GM12864 (cell line): ENCODE results near the gene RPGRIP1L.

Experiments
- DNase-seq: peaks from one replicate; pipeline ENCODE4 v3.0.0-alpha.2; 2011; ENCODE audit warnings: low read depth
- H3K4me3 ChIP-seq: 2 replicates; pipeline ENCODE4 v1.5.1; 2011; ENCODE audit warnings: mild to moderate bottlenecking, low read depth, low read length, control low read depth
- CTCF ChIP-seq: IDR thresholded peaks from 2 replicates; pipeline ENCODE4 v1.5.1; 2011; ENCODE audit warnings: low read depth, mild to moderate bottlenecking, moderate library complexity, low read length, control low read depth, inconsistent platforms; ENCODE audit errors: missing control alignments

Gene RPGRIP1L

GRCh38 chr16:53680756-53681155, 22.9 kb downstream of the RPGRIP1L start:
- no peak for TF ChIP-seq CTCF
- DNase-seq = no peak

DNA sequence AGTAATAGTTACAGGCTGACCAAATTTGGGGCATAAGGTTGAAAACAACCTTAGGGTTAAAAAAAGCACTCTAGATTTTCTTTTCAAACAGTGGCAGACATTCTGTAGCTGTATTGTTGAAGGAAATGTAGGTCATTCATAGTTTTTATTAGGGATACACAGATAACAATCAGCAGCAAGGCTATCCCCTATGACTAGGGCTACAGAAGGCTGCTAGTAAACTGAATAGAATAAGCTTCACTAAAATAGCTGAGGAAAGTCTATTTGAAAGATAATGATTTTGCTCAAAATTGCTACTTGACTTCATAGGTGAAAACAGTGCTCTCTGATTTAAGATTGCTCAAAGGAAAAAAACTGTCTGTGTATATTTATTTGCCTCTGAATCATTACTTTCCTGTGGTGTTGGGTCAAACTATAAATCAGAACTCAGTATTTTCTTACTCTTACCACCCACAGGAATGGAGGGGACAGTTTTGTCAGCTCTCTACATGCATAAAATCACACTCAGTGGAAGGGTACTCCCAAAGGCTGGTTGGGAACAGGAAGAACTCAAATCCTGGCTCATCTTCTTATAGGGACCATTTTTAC, 24.8 kb downstream of the RPGRIP1L start:
- no peak for DNase-seq
- H3K4me3 ChIP-seq = no peak overlapping the region
- no peak for TF ChIP-seq CTCF

More at GRCh38 chr16:53680756-53681155, 22.9 kb downstream of the RPGRIP1L start:
- H3K4me3 ChIP-seq = no peak overlapping the region

GRCh38 chr16:53678155-53678554, 25.5 kb downstream of the RPGRIP1L start:
- DNase-seq = no peak
- no peak overlapping the region for H3K4me3 ChIP-seq
- no peak for TF ChIP-seq CTCF

DNA sequence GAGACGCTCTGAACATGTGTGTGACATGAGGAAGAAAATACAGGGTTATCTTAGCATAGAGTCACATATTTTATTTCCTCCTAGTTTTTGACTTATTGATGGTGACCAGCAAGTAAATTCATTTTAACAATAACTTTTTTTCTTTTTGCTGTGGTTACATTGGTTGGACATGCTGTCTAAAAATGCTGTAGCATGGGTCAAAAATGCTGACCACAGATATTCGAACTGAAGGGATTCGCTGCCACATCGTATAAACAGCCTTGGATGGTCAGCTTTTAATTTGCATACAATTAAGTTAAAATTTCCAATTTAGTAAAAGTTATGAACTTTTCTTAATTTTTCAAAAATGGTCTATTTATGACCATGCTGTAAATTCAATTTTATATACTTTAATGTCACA, 30.5 kb downstream of the RPGRIP1L start:
- DNase-seq = no peak
- no peak overlapping the region for H3K4me3 ChIP-seq
- TF ChIP-seq CTCF = no peak

DNA sequence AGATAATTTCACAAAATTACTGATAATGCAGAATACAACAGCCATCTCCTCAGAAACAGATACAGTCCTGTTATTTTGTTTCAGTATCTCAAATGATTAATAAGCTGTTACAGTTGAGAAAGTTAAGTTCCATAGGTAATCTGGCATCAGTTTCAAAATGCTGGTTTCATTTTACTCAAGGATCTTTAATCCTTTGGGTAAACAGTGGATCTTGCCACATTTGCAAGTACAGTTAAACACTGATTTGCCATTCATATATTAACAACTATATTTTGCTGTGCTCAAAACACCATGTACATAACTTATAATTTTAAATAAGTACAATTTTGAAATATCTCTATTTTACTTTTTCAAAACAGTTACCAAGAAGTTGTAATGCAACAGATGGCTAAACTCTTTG, 31.2 kb downstream of the RPGRIP1L start:
- H3K4me3 ChIP-seq = no peak overlapping the region
- no peak for DNase-seq
- TF ChIP-seq CTCF = no peak

GRCh38 chr16:53668869-53669268, 34.8 kb downstream of the RPGRIP1L start:
- no peak for DNase-seq
- no peak for TF ChIP-seq CTCF
- no peak overlapping the region for H3K4me3 ChIP-seq

DNA sequence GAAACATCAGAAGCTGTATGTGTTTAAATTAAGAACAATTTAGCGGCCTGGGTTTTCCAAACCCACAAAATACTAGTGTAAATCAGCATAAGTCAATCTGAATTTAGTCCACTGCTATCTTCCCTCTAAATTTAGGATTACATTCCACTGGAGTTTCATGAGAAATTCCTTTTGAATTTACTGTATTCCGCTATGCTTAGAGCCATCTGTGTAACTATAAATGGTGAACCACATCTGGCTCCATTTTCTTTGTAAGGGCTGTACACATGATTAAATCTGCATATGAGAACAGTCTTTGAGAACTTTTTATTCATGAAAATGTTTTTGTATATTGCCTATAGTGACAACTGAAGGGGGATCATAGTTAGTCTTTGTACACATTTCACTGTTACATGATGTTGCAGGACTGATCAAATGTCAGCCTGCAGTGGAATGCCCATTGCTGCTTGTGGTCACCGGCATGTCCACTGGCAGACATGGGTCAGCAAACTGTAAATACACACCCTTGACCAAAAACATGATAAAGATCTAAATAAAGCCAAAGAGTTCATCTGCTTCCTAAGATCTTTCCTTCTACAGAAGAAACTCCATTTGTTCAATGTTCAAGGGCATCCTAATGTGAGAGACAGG, 36.8 kb downstream of the RPGRIP1L start:
- H3K4me3 ChIP-seq = no peak overlapping the region
- no peak for DNase-seq
- TF ChIP-seq CTCF = no peak
